NCI-H1092 (cell line): ENCODE results near the gene ARF1.
A peak's percentile ranks its signal among the peaks of the same experiment; 100 is the strongest.
"Not testable (repeated sequence)": the region's sequence is repeated elsewhere in the genome, so short reads cannot be mapped to it uniquely, and the experiment has no call there.

Experiments used
- DNase-seq: peaks from one replicate; lab custom pipeline; 2025; lab: John Stamatoyannopoulos, UW

The ARF1 gene

GRCh38 chr1:228102791-228103620 is 20.5 kb downstream of the ARF1 start, which contains the start of gene C1orf35:
Gene C1orf35 (minus strand): TSS chr1:228103325. CDS start chr1:228103227, 98 bp downstream.
- peak; percentile 96 for DNase-seq

- DNase-seq = no peak
These were observed 22.2 kb downstream of the ARF1 start for GRCh38 chr1:228104526-228105269.

GRCh38 chr1:228105270-228105995 is 22.9 kb downstream of the ARF1 start:
- DNase-seq = no peak

GRCh38 chr1:228105996-228106799 is 23.7 kb downstream of the ARF1 start:
- DNase-seq = no peak

- DNase-seq = no peak
These were observed 24.2 kb downstream of the ARF1 start for GRCh38 chr1:228106800-228107054.

GRCh38 chr1:228107636-228108035 is 25.1 kb downstream of the ARF1 start:
- no peak for DNase-seq

- no peak for DNase-seq
These were observed 25.7 kb downstream of the ARF1 start for GRCh38 chr1:228108055-228108690.

GRCh38 chr1:228108742-228109072 is 26.2 kb downstream of the ARF1 start:
- DNase-seq = no peak

- peak; percentile 96 for DNase-seq
These were observed 26.8 kb downstream of the ARF1 start, which contains the start of gene MRPL55 for GRCh38 chr1:228109073-228109961. Gene MRPL55 (minus strand): TSS chr1:228109299. CDS start chr1:228108260, 1,039 bp downstream.

GRCh38 chr1:228109962-228110488 is 27.5 kb downstream of the ARF1 start:
- DNase-seq = no peak

- no peak for DNase-seq
These were observed 28.0 kb downstream of the ARF1 start for GRCh38 chr1:228110556-228110955.

GRCh38 chr1:228111315-228111714 is 28.8 kb downstream of the ARF1 start:
- DNase-seq = not testable (repeated sequence)

GRCh38 chr1:228112167-228112566 is 29.7 kb downstream of the ARF1 start:
- DNase-seq = no peak

- DNase-seq = no peak
These were observed 30.1 kb downstream of the ARF1 start for GRCh38 chr1:228112617-228113016.

GRCh38 chr1:228114827-228115226 is 32.3 kb downstream of the ARF1 start:
- no peak for DNase-seq

- no peak for DNase-seq
These were observed 34.8 kb downstream of the ARF1 start for GRCh38 chr1:228117335-228117734.

- DNase-seq = no peak
These were observed 35.5 kb downstream of the ARF1 start for GRCh38 chr1:228118040-228118439.

- DNase-seq = no peak
These were observed 37.8 kb downstream of the ARF1 start for GRCh38 chr1:228120351-228120750.

GRCh38 chr1:228120857-228121489 is 38.5 kb downstream of the ARF1 start:
- no peak for DNase-seq
